BLaER1 (cell line): ENCODE measurements around the gene C16orf96.
A peak's percentile ranks its signal among the peaks of the same experiment; 100 is the strongest.

Source experiments
- H3K27ac ChIP-seq: shearing (Covaris generic); formaldehyde crosslinking; 2 replicates; pipeline ENCODE4 v1.8.1; 2022
- H3K27me3 ChIP-seq: shearing (Covaris generic); formaldehyde crosslinking; 2 replicates; pipeline ENCODE4 v1.8.1; 2022
- H3K36me3 ChIP-seq: shearing (Covaris generic); formaldehyde crosslinking; 2 replicates; pipeline ENCODE4 v1.8.1; 2022
- H3K4me1 ChIP-seq: shearing (Covaris generic); formaldehyde crosslinking; 2 replicates; pipeline ENCODE4 v1.8.1; 2022
- H3K4me2 ChIP-seq: shearing (Covaris generic); formaldehyde crosslinking; 2 replicates; pipeline ENCODE4 v1.8.1; 2022
- H3K4me3 ChIP-seq: shearing (Covaris generic); formaldehyde crosslinking; 2 replicates; pipeline ENCODE4 v1.8.1; 2022
- H3K9ac ChIP-seq: shearing (Covaris generic); formaldehyde crosslinking; 2 replicates; pipeline ENCODE4 v1.8.1; 2022
- H3K9me3 ChIP-seq: shearing (Covaris generic); formaldehyde crosslinking; 2 replicates; pipeline ENCODE4 v1.8.1; 2022
- H4K20me1 ChIP-seq: shearing (Covaris generic); formaldehyde crosslinking; 2 replicates; pipeline ENCODE4 v1.8.1; 2022
- Cebpa-rat ChIP-seq: shearing (Covaris generic); IDR thresholded peaks from 2 replicates; pipeline ENCODE4 v1.8.1; 2022

The C16orf96 gene

DNA sequence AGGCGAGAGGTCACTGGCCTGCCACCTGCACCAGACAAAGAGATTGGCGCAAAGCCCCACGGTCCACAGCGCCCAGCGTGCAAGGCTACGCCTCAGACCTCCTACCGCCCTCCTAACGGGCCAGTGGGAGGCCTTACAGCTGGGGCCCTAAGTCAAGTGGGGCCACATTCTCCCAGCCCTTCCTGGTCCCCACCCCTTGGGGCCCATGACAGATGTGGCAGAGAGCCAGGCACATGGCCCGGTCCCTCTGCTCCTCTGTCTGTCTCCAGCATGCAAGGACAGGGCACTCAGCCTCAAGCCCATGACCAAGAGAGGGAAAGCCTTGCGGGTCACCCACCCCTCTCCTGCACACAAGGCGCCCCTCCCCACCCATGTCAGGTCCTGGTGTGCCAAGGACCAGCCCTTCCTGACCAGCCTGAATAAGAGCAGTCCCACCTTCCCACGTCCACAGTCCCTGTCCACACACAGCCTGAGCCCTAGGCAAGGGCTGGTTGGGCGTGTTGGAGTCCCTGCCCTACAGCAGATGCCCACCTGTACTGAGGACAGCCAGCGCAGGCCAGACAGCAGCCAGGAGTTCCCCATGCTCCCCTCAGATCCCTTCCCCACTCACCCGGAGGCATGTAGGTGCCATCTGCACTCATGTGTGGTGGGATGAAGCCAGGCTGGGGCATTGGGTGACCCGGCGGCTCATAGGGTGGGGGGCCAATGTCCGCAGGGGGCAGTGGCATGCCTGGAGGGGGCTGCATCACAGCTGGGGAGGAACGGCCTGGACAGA, 42.9 kb upstream of the C16orf96 start:
- Histone ChIP-seq H4K20me1 (peaks cover 62% of the 10 kb centered on the region), H3K36me3 (peaks cover 65% of the 10 kb centered on the region), H3K4me1 (peaks cover 51% of the 10 kb centered on the region), H3K9me3 (no peaks in the 10 kb centered on the region), H3K27me3 (no peaks in the 10 kb centered on the region), H3K4me3 (no peak overlapping the region), H3K4me2 (peak overlapping the region; percentile 86; the same call in 1 of the 2 replicates), H3K27ac (0 out of 2 replicates have a peak overlapping the region, but pooled peaks have one; percentile 83), H3K9ac (peak overlapping the region; percentile 51; the same call in 1 of the 2 replicates)
- no peak for TF ChIP-seq Cebpa-rat

DNA sequence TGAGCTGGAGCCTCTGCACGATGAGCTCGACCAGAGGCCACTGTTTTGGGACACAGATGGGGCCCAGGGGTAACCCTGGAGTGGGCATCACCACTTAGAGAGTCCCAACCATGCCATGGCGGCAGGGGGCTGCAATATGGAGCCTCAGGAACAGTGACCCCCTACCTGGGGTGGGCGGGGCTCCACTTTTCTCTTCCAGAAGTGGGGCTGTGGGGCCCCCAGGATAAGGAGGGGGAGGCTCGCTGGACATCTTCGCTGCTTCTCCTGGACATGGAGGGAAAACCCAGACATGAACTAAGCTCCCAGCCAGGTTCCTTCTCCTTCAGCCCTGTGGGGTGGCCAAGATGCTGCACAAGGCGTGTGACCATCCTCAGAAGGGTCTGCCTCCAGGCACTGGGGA, 42.3 kb upstream of the C16orf96 start:
- H3K36me3 ChIP-seq = peaks cover 59% of the 10 kb centered on the region
- H4K20me1 ChIP-seq = peaks cover 65% of the 10 kb centered on the region
- H3K4me1 ChIP-seq = peaks cover 52% of the 10 kb centered on the region
- TF ChIP-seq Cebpa-rat = no peak
- no peak overlapping the region for H3K4me3 ChIP-seq
- peak overlapping the region; percentile 51 for H3K9ac ChIP-seq
- no peaks in the 10 kb centered on the region for H3K27me3 ChIP-seq
- H3K4me2 ChIP-seq = peak overlapping the region; percentile 86
- H3K9me3 ChIP-seq = no peaks in the 10 kb centered on the region
- peak overlapping the region; percentile 83 for H3K27ac ChIP-seq

DNA sequence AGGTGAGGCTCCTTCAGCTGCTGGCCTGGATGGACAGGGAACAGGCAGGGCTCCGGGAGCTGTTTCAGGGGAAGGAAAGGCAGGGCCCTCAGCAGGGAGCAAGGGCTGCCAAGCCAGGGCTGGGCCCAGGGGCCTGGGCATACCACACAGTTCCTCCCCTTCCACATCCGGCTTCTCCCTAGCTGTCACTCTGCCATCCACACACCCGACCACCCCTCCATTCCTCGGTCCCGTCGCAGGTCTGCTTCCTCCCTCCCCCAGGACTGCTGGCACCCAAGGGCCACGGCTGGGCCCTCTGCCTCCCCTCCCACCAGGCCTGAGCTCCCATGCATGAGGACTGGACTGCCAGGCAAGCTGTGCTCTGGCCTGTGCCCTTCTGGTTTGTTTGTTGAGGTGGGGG, 41.5 kb upstream of the C16orf96 start:
- no peaks in the 10 kb centered on the region for H3K9me3 ChIP-seq
- no peak overlapping the region for H3K4me3 ChIP-seq
- peak overlapping the region; percentile 83 for H3K27ac ChIP-seq
- H3K36me3 ChIP-seq = peaks cover 52% of the 10 kb centered on the region
- no peak for TF ChIP-seq Cebpa-rat
- H3K4me1 ChIP-seq = peaks cover 52% of the 10 kb centered on the region
- H4K20me1 ChIP-seq = peaks cover 66% of the 10 kb centered on the region
- H3K27me3 ChIP-seq = no peaks in the 10 kb centered on the region
- H3K9ac ChIP-seq = peak overlapping the region; percentile 51
- H3K4me2 ChIP-seq = peak overlapping the region; percentile 86

DNA sequence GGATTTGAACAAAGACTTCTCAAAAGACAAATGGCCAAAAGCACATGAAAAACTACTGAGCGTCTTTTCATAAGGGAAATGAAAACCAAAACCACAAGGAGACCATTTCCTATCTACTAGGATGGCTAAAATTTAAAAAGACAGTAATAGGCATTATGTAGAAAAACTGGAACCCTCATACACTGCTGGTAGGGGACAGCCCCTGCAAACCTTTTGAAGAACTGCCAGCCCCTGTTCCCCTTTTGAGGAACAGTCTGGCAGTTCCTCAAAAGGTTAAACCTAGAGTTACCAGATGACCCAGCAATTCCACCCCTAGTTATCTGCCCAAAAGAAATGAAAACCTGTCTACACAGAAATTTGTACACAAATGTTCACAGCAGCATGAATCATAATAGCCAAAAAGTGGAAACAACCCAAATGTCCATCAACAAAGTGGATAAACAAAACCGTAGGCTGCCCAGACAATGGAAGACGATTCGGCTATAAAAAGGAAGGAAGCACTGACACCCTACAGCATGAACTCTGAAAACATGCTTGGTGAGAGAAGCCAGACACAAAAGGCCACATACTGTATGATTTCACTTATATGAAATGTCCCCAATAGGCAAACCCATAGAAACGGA, 40.4 kb upstream of the C16orf96 start:
- Histone ChIP-seq H3K9me3 (no peaks in the 10 kb centered on the region), H3K27me3 (no peaks in the 10 kb centered on the region), H4K20me1 (peaks cover 60% of the 10 kb centered on the region), H3K9ac (peak overlapping the region; percentile 51; the same call in 1 of the 2 replicates), H3K36me3 (peaks cover 41% of the 10 kb centered on the region), H3K4me2 (peak overlapping the region; percentile 86), H3K27ac (peak overlapping the region; percentile 83), H3K4me3 (peak overlapping the region; percentile 47), H3K4me1 (peaks cover 52% of the 10 kb centered on the region)
- TF ChIP-seq Cebpa-rat = no peak

DNA sequence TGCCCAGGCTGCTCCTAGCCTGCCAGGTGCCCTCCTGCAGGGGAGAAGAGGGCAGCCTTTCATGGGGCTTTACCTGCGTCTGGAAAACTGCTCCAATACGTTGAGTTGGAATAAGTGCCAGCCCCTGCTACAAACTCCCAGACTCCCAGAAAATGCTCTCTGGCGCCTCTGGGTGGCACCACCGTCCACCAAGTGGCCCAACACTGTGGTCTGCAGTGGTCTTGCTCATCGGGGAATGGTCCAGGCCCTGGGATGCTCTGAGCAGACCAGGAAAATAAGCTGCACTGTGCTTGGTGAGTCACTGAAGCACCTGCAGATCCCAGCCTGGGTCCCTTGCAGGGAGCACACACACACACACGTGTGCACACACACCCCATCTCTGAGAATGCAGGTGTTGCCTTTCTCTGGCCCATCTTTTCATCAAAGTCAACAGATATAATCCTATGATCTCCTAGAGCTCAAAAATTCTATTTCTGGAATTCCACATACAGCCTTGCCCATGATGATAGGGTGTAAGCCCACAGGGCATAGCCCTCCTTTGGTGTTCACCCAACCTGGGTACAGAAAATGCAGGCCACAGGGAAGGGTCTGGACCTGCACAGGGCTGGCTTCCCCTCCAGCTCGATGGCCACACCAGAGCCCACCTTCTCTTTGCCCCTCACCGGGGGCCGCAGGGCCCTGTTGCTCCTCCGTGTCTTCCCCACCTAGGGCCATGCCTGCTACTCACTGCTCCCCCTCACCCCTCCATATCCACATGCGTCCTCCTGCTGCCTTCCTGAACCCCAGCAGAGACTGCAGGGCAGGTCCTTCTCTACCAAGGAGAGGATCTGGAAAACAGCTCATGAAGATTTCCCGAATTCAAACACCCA, 38.1 kb upstream of the C16orf96 start:
- Histone ChIP-seq H3K27ac (peak overlapping the region; percentile 4; the same call in 1 of the 2 replicates), H3K9ac (no peak overlapping the region), H3K4me1 (peaks cover 62% of the 10 kb centered on the region), H3K9me3 (no peaks in the 10 kb centered on the region), H3K36me3 (peaks cover 33% of the 10 kb centered on the region), H3K4me2 (no peak overlapping the region), H3K27me3 (no peaks in the 10 kb centered on the region), H4K20me1 (peaks cover 59% of the 10 kb centered on the region), H3K4me3 (no peak overlapping the region)
- no peak for TF ChIP-seq Cebpa-rat

DNA sequence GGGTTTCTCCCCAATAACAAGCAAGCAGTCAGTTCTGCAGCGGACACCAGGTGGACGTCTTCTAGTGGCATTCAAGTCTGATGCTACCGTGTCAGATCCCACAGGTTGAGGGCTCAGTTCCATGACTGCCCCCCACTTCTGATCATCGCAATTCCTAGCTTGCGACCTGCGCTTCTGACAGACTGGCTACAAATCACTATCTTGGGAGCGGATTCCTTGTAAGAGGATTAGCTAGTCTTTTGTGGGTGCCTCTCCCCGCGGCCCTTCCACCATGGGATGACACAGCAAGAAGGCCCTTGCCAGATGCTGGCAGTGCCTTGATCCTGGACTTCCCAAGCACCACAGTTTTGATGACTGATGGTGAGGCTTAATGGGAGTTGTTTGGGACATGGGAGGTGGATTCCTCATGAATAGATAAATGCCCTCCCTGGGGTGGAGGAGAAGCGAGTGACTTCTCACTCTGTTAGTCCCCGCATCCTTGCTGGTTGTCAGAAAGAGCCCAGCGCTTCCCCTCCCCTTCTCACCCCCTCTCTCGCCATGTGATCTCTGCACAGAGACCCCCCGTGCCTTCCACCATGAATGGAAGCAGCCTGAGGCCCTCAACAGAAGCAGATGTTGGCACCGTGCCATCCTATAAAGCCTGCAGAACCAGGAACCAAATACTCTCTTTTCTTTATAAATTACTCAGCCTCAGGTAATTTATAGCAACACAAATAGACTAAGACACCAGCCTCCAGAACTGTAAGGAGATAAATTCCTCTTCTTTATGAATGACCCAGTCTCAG, 36.7 kb upstream of the C16orf96 start:
- Histone ChIP-seq H4K20me1 (peaks cover 63% of the 10 kb centered on the region), H3K9ac (0 out of 2 replicates have a peak overlapping the region, but pooled peaks have one; percentile 5), H3K27ac (no peak overlapping the region), H3K4me2 (no peak overlapping the region), H3K27me3 (no peaks in the 10 kb centered on the region), H3K4me1 (peaks cover 53% of the 10 kb centered on the region), H3K4me3 (no peak overlapping the region), H3K36me3 (peaks cover 32% of the 10 kb centered on the region), H3K9me3 (no peaks in the 10 kb centered on the region)
- no peak for TF ChIP-seq Cebpa-rat

DNA sequence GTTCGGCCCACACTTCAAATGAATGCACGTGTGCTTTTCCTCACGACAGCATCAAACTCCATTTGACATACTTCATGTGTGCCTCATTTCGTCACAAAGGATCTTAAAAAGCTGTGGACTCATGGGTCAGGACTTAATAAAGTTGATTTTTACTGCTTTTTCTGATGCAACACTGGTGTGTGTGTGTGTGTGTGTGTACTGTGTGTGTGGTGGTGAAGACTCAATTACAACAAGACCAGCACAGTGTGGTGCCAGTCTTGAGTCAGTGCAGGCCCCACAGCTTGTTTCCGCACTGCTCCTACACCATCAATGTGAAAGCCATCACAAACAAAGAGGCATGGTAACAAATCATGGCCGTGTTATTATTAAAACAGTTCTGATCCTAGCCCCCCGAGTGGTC, 35.2 kb upstream of the C16orf96 start:
- Histone ChIP-seq H3K36me3 (peaks cover 38% of the 10 kb centered on the region), H3K27ac (no peak overlapping the region), H3K4me1 (peaks cover 39% of the 10 kb centered on the region), H3K27me3 (no peaks in the 10 kb centered on the region), H3K9ac (no peak overlapping the region), H4K20me1 (peaks cover 50% of the 10 kb centered on the region), H3K4me3 (no peak overlapping the region), H3K4me2 (no peak overlapping the region), H3K9me3 (no peaks in the 10 kb centered on the region)
- no peak for TF ChIP-seq Cebpa-rat

DNA sequence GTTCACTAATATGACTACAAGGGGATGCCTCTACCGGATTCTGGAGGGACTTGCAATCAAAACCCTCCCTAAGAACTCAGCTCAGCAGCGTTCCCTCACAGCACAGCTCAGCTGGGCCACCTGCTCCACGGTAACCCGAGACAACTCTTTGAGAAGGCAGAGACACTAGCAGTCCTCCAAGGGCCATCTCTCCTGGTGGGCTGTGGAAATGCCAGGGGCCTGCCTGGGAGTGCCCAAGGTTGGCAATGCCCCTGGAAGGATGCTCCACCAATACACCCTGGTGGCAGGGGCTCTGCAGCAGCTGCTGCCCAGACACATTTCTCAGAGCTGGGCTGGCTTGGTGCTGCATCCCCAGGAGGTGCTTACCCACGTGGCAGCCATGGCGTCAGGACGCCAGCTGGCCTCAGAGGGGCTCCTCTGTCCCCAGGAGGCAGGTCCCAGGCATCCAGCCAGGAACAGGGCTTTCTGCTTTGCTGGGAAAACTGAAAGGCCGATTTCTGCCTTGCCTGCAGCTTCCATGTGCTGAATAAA, 34.0 kb upstream of the C16orf96 start:
- Histone ChIP-seq H3K27me3 (no peaks in the 10 kb centered on the region), H3K4me1 (peaks cover 41% of the 10 kb centered on the region), H4K20me1 (peaks cover 49% of the 10 kb centered on the region), H3K27ac (peak overlapping the region; percentile 35; the same call in 1 of the 2 replicates), H3K4me2 (peak overlapping the region; percentile 18; the same call in 1 of the 2 replicates), H3K36me3 (peaks cover 38% of the 10 kb centered on the region), H3K9me3 (no peaks in the 10 kb centered on the region), H3K4me3 (no peak overlapping the region), H3K9ac (0 out of 2 replicates have a peak overlapping the region, but pooled peaks have one; percentile 29)
- no peak for TF ChIP-seq Cebpa-rat

DNA sequence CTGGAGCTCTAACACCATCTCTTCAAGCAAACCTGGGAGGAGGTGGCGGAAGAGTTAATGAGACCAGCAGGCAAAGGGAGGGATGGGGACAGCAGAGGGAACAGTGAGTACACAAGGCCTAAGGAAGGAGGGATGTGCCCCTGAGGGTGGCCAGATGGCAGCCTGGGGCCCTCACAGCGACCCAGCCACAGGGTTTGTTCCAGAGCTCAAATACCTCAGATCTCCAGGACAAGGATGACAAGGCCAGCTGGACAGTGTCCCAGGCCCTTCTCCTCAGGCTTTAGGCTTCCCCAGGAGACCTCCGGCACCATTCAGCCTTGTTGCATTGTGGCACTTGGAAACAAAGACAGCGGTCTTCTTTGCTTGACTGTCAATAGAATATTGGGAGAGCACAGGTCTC, 32.5 kb upstream of the C16orf96 start:
- Histone ChIP-seq H3K27ac (0 out of 2 replicates have a peak overlapping the region, but pooled peaks have one; percentile 18), H3K9ac (no peak overlapping the region), H3K4me2 (no peak overlapping the region), H3K4me3 (no peak overlapping the region), H3K27me3 (no peaks in the 10 kb centered on the region), H3K9me3 (no peaks in the 10 kb centered on the region), H3K4me1 (peaks cover 40% of the 10 kb centered on the region), H4K20me1 (peaks cover 33% of the 10 kb centered on the region; the same call in 1 of the 2 replicates), H3K36me3 (peaks cover 38% of the 10 kb centered on the region)
- no peak for TF ChIP-seq Cebpa-rat
